ENCODE measurements around the gene HNRNPAB.

Gene HNRNPAB

DNA sequence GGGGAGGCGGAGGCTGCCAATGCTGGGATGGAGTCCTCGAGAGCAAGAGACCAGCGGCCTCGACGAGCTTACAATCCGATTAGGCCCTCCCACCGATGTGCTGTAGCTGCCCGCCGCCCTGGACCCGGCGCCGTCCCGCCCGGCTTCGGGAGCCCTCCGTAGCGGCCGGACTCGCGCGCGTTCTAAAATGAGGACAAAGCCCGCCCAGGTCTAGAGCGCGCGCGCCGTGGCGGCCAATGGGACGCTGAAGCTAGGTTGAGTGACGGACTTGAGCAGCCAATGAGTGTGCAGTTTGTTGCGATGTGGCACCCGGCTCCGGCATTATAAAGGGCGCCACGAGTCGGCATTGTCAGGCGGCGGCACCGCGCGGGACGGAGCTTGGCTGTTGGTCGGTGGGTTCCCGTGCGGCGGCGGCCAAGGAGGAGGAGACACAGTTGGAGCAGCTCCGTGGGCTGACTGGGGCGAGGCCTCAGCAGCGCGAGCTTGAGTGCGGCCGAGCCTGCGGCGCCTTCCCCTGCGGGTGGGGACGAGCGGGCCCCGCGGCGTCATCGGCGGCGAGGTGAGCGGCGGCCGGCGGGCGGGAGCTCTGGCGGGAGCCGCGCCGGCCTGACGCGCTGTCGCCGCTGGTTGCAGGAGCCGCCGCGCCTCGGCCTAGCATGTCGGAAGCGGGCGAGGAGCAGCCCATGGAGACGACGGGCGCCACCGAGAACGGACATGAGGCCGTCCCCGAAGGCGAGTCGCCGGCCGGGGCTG, at the start of gene HNRNPAB:
Gene HNRNPAB (plus strand): TSS at position 352 of the 753 bp plus-strand sequence. CDS start 305 bp downstream, at position 657.
- DNase-seq (ENCODE audit: low read depth), result peak; percentile 92

- DNase-seq (ENCODE audit: low read depth), result no peak
These were observed 49.3 kb upstream of the HNRNPAB start for GRCh38 chr5:178155065-178155464.

GRCh38 chr5:178160176-178160575, 44.2 kb upstream of the HNRNPAB start:
- no peak for DNase-seq (ENCODE audit: low read depth)

GRCh38 chr5:178162481-178162880, 41.9 kb upstream of the HNRNPAB start:
- DNase-seq (ENCODE audit: low read depth), result no peak

DNA sequence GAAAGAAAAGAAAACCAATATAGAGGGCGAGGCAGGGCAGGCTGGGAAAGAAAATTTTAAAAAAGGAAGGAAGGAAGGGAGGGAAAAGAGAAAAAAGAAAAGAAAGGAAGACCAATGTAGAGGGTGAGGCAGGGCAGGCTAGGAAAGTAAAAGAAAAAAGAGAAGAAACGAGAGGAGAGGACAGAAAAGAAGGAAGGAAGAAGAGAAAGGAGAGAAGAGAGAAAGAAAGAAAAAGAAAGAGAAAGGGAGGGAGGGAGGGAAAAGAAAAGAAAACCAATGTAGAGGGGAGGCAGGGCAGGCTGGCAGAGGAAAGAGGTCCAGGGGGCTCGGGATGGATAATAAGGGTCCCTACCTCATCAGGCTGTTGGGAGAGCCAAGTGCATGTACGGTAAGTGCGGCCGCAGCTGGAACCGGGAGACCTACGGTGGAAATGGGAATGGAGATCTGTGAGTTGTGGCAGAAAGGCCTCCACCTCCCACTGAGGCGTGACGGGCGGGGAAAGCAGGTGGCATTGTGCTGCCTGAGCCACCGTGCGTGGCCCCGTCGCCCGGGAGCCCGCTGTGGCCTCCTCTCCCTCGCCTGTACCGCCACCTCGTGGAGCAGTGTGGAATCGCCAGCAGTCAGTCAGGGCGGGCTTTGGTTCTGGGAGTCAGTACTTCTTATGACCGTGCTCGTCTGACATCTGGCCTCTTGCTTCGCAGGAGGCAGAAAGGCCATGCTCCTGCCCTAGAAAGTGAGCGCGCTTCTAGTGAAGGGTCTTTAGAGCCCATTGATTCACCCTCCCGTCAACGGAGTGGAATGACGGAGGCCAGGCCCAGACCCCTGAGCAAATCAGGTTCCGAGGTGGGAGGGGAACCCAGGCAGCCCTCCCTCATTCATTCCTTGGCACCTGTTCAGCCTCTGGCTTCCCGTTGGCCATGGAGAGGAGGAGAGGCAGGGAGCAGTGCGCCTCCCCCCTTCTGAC, 40.3 kb upstream of the HNRNPAB start:
- peak; percentile 66 for DNase-seq (ENCODE audit: low read depth)

DNA sequence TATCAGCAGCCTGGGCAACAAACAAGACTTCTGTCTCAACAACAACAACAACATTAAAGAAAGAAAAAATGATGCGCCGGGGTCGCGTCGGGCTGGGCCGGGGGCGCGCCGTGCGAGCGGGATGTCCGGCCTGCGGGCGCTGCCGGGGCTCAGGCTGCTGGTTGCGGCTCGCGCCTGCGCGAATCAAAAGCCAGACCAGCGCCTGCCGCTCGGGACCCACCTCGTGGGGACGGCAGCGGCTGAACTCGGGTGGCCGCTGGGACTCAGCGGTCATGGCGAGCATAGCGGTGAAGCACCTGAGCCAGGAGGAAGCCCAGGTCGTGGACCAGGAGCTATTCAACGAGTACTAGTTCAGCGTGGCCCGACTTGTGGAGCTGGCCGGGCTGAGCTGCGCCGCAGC, 38.8 kb upstream of the HNRNPAB start:
- no peak for DNase-seq (ENCODE audit: low read depth)

GRCh38 chr5:178170455-178170854, 33.9 kb upstream of the HNRNPAB start:
- DNase-seq (ENCODE audit: low read depth), result no peak

DNA sequence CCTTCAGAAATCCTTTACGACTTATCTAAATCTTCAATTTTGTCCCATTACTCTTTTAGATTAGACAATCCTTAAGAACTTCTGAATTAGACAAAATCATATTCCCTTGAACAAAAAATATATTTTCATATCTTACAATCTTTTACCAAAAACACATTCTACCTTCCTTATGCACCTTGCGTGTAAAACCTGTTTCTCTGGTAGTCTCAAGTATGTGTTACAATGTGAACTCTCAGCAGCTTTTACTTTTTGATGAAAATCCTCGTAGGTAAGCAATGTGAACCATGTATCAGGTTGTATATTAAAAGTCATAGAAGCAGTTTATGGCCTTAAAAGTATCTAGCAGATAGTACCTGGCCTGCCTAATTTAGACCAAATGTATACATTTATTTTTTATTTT, 29.9 kb upstream of the HNRNPAB start:
- no peak for DNase-seq (ENCODE audit: low read depth)

- DNase-seq (ENCODE audit: low read depth), result no peak
These were observed 27.5 kb upstream of the HNRNPAB start for GRCh38 chr5:178176791-178177190.

GRCh38 chr5:178177569-178177968, 26.8 kb upstream of the HNRNPAB start:
- DNase-seq (ENCODE audit: low read depth), result no peak

- DNase-seq (ENCODE audit: low read depth), result no peak
These were observed 24.0 kb upstream of the HNRNPAB start for GRCh38 chr5:178180141-178180863.

- no peak for DNase-seq (ENCODE audit: low read depth)
These were observed 22.0 kb upstream of the HNRNPAB start for GRCh38 chr5:178182158-178182876.

DNA sequence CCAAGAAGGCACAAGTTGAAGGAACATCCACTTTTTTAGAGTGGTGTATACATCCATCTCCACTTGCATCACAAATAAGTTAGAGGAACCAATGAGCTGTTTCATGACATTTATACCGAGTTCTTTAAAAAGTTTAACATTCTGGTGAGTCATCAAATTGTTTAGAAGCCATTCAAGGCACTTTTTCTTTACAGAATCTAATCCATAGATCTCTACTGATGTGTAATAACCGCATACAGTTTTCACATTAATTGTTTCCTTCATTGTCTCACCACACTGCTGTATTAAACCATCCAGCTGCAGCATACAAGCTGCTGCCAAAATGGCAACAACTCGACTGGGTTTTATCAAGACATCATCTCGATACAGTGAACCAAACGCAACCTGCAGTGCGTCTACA, 17.9 kb upstream of the HNRNPAB start:
- DNase-seq (ENCODE audit: low read depth), result no peak

DNA sequence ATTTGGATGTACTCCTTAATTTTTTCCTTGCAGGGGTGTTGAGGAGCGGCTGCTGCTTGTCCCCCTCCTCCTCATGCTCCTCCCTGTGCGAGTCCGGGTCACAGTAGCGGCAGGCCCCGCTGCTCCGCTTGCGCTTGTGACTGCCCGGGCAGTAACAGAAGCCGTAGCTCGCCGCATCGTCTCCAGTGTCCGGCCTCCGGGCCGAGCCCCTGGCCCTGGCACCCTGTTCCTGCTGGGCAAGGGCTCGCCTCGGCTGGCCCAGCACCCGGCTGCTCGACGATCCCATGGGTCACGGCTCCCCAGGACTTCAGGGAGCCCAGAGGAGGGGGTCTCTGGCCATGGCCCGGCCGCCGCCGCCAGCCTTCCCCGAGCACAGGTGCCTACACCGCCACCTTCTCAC, 17.3 kb upstream of the HNRNPAB start, which contains the start of gene GMCL2:
Gene GMCL2 (minus strand): TSS at position 358 of the 400 bp plus-strand sequence. CDS start 72 bp downstream, at position 286.
- DNase-seq (ENCODE audit: low read depth), result no peak

DNA sequence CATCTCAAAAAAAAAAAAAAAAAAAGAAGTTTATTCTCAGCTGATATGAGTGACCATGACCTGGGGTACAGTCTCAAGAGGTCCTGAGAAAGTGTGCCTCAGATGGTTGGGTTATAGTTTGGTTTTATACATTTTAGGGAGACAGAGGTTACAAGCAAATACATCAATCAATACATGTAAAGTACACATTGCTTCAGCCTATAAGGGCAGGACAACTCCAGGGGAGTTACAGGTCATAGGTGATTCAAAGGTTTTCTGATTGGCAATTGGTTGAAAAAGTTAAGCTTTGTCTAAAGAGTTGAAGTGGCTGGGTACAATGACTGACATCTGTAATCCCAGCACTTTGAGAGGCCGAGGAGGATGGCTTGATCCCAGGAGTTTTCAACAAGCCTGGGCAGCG, 14.9 kb upstream of the HNRNPAB start:
- no peak for DNase-seq (ENCODE audit: low read depth)

GRCh38 chr5:178191661-178192060, 12.7 kb upstream of the HNRNPAB start:
- no peak for DNase-seq (ENCODE audit: low read depth)

GRCh38 chr5:178192244-178192643, 12.1 kb upstream of the HNRNPAB start:
- DNase-seq (ENCODE audit: low read depth), result no peak

GRCh38 chr5:178192787-178193186, 11.5 kb upstream of the HNRNPAB start:
- DNase-seq (ENCODE audit: low read depth), result no peak

GRCh38 chr5:178193251-178193809, 11.0 kb upstream of the HNRNPAB start:
- DNase-seq (ENCODE audit: low read depth), result no peak

GRCh38 chr5:178194026-178194425, 10.3 kb upstream of the HNRNPAB start:
- DNase-seq (ENCODE audit: low read depth), result no peak

DNA sequence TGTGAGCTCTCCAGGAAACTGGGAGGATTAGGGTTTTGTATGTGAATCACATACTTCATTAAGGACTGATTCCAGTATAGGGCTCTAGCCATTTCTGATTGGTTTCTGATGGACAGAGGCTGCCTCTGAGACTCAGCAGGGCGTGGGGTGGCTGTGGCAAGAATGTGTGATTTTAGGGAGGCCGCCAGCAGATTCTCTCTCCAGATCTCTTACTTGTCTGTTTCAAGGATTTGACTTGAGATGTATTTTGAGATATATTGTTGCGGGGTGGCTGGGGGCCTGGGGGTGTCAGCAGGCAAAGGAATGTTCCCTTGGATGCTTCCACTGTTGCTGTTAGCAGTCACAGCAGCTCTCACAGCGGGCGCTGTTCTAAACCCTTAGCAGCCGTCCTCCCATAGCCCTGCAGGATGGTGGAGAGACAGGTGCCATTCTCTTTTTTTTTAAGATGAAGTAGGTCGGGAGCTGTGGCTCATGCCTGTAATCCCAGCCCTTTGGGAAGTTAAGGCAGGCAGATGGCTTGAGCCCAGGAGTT, 8.0 kb upstream of the HNRNPAB start:
- no peak for DNase-seq (ENCODE audit: low read depth)

All from T-helper 22 cell (primary cell).